Activated CD4-positive, alpha-beta T cell treated with anti-CD3 and anti-CD28 coated beads, Interleukin-2, amount 50 U/mL, for 24 hours (primary cell): ENCODE measurements around the gene PLPP6.
A peak's percentile ranks its signal among the peaks of the same experiment; 100 is the strongest.

ENCODE experiments used
- DNase-seq, 2 donors: peaks; one replicate each; pipeline ENCODE4 v3.0.0-alpha.2; 2020; ENCODE audit warnings: low read depth in 1 of 2, low spot score in 1 of 2

Gene PLPP6

GRCh38 chr9:4661611-4662010, 483 bp upstream of the PLPP6 start:
- no peak for DNase-seq

- no peak for DNase-seq
These were observed 1.1 kb downstream of the PLPP6 start for GRCh38 chr9:4662989-4663792.

DNA sequence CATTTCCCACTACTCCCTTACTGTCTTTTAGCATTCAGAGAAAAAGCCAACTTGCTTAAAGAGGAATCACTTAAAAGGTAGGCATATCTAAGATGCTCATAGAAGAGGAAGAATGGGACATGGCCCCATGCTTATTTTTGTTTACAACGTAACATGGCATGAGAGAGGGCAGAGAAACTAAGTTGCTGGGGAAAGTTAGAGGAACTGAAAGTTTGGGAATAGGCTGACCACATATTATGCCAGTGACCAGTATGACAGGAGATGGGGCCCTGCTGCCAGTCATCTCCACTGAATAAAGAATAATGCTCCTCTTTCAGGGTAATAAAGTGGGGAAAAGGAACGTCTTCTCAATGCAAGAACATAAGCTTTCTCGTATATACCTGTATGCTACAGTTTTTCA, 1.9 kb downstream of the PLPP6 start:
- no peak for DNase-seq

DNA sequence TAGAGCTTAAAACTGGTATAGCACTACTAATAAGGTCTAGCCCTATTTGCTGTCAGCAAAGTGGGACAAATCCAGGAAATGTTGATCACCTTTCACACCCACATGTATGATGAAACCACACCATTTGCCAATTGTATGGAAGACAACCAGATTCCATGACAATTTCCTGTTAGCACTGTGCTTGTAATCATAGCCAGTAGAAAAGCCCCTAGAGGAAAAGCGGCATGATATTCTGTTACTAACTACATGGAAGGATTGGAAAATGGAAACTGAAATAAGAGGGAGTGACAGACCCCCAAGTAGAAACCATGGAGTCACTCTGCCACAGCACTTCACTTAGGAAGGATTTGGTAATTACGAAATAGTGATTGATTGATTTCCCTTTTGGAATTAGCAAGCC, 3.3 kb downstream of the PLPP6 start:
- no peak for DNase-seq

- DNase-seq: no peak
These were observed 4.1 kb downstream of the PLPP6 start, which contains the start of gene SPATA6L for GRCh38 chr9:4666042-4666699. SPATA6L (minus strand) TSS chr9:4666480; CDS start chr9:4666250, 230 bp downstream.

DNA sequence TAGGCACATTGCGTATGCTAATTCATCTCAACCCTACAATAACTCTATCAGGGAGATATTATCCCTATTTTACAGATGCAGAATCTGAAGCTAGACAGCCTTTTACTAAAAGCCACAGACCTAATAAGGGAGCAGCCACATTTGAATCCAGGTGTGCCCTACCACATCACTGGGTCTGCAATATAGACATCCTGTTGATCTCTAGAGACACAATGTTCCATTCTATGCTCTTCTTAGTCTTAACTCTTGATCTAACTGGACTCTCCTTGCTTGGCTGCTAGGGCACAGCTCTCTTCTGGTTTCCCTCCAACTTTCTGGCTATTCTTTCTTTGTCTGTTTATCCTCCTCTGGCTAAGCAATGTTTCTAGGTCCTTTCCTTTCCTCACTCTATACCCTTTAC, 5.6 kb downstream of the PLPP6 start:
- no peak for DNase-seq

DNA sequence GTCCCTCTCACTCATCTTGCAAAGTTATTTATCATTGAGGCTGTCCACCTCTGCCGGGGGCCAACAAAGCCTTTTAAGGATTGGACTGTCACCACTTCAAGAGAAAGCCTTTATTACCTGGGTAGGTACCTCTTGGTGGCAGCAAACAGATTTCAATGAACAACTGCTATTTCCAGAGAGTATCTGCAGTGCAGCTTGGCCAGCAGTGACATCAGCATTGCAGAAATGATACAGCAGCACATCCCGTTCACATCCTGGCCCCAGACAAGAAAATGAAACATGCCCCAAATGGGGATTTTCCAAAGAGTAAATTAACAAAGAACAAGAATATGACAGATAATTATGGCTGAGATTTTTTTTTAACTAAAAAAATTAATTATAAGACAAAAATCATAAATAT, 6.5 kb downstream of the PLPP6 start:
- DNase-seq: no peak

DNA sequence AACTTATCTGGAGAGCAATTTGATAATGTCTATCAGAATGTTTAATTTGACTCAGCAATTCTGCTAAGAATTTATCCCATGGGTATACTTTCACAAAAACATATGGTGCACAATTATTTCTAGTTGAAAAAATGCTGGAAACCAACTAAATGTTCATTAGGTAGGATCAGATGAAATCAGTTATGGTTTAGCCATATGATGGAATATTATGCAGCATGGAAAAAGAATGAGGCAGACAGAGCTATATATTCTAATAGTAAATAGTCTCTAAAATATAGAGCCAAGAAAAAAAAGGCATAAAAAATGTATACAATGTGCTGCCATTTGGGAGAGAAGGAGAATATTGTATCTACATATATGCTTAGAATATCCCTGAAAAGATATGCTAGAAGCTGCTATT, 7.8 kb downstream of the PLPP6 start:
- no peak for DNase-seq

- DNase-seq: no peak
These were observed 8.5 kb downstream of the PLPP6 start for GRCh38 chr9:4670591-4670990.

GRCh38 chr9:4671737-4672136, 9.6 kb downstream of the PLPP6 start:
- DNase-seq: no peak

DNA sequence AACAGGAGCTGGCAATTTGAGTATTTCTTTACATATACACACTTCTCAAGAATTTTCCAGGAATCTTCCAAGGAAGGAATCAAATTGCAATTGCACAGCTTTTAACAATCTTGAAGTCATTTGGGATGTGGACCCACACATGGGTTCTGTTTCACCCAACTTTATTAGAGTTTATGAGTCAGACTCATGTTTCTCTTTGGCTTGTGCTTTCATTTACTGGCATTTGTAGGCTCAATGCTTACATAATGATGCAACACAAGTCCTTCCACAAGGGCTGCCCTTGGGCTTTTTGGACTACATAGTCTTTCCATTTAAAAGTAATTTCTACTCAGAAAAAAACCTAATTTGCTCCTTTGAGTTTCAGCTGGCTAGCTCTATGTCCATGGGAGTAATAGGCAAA, 12.7 kb downstream of the PLPP6 start:
- DNase-seq: no peak

GRCh38 chr9:4677392-4677791, 15.3 kb downstream of the PLPP6 start:
- DNase-seq: no peak

DNA sequence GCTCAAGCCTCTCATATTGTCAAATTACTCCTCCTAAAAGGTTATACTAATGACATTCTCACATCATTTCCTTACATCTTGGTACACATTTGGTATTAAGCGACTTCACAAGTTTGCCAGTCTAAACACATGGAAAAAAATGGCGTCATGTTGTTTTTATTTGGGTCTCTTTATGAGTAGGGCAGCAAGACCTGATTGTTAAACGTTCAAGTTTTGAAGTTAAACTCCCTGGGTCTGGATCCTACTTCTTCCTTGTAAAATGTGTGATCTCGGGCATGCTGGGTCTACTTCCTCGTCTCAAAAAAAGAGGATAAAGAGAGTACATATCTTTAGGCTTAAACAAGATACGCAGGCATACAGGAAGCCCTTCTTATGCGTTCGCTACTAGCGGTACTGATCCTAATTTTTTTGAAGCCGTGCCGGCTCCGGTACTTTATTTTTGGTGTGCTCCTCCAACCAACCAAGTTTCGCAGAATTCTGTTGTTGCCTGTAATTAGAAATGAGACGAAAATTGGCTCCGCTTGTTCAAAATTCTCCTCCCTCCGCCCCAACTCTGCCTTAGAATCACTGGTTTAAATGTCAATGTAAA, 16.7 kb downstream of the PLPP6 start:
- DNase-seq: no peak

DNA sequence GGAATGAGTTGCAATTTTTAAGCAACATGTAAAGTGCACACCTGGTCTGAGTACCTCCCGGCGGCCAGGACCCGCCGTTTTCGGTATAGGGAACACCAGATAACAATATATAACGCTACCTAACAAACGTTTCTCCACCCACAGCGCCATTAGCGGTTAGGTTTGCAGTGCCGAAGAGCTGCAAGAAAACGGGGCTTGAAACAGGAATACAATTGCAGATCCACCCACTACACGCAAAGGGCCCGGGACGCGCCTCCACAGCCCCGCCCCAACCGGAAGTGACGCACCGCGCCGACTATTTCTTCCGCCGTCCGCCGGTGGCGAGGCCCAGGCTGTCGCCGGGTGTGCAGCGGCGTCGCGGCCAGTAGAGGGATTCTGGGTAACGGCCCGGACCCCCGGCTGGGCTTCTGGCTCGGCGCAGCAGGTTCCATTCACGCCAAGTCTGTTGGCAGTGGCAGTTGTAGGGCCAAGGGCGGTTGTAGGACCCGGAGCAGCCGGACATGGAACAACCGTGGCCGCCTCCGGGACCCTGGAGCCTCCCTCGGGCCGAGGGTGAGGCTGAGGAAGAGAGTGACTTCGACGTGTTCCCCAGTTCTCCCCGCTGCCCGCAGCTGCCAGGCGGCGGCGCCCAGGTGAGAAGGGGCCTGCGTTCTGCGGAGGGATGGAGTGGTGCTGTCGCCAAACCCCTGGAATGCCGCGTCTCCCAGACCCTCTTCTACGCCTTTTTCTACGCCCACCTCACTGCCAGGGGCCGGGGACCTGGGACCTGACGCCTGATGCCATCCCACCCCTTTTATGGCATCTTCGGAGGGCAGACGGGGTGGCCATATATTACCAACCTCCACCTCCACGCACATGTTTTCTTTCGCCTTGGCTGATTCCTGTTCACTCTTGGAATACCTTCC, 17.4 kb downstream of the PLPP6 start, which contains the start of gene CDC37L1:
Gene CDC37L1, plus strand, starts transcription at position 302 of the 905 bp plus-strand sequence. Its CDS starts 199 bp downstream, at position 501.
- DNase-seq: peak; percentile 97 to 99

- no peak for DNase-seq
These were observed 18.1 kb downstream of the PLPP6 start for GRCh38 chr9:4680173-4680525.

DNA sequence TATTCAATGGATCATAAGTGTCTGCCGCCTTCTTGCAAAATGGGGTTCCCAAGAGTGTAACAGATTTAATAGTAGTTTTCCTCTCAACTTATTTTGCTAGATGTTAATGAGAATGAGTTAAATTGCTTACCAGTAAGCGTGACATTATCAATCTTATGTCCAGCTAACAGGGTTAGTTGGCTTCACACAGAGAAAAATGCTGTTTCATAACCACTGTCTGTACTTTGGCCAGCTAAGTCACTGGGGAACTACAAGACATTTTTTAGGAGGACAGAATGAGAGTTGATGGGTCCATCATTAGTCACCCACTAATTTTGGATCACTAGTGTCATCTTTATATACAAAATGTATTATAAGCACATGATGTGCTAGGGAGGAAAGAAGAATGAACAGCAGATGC, 18.7 kb downstream of the PLPP6 start:
- no peak for DNase-seq

DNA sequence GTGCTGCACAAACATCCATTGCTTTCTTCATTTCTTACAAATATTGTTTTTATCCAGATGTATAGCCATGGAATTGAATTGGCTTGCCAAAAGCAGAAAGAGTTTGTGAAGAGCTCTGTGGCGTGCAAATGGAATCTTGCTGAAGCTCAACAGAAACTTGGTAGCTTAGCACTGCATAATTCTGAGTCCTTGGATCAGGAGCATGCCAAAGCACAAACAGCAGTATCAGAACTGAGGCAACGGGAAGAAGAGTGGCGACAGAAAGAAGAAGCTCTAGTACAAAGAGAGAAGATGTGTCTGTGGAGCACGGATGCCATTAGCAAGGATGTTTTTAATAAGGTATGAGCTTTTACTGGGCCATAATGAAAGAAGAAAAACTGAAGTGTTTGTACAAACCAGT, 22.7 kb downstream of the PLPP6 start:
- DNase-seq: no peak

DNA sequence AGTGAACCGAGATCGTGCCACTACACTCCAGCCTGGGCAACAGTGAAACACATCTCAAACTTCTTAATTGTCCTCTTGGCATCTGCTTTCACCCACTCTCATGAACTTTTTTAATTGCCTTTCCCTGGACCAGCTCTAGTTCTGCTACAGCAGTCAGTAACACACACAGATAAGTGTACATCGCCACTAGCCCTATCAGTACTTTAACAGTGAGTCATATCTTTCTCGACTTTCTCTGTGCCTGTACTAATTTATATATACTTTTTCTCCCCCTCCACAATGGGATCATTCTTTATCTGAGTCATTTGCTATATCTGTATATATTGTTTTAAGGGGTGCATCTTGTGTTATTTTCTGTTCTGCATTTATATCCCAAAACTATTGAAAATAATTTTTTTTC, 24.0 kb downstream of the PLPP6 start:
- no peak for DNase-seq

DNA sequence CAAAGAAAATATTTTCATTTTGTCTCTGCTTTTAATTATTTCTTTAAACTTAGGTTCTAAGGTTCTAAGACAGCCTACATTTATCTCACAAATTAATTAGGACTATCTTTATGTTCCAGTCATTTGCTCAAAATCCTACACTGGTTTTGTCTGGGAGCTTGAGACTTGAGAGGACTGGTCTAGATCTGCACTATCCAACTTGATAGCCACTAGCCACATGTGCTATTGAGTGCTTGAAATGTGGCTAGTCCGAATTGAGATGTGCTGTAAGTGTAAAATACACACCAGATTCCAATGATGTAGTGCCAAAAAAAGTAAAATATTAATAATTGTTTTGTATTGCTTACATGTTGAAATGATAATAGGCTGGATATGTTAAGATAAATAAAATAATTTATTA, 24.5 kb downstream of the PLPP6 start:
- DNase-seq: no peak

- no peak for DNase-seq
These were observed 26.9 kb downstream of the PLPP6 start for GRCh38 chr9:4689021-4689420.

DNA sequence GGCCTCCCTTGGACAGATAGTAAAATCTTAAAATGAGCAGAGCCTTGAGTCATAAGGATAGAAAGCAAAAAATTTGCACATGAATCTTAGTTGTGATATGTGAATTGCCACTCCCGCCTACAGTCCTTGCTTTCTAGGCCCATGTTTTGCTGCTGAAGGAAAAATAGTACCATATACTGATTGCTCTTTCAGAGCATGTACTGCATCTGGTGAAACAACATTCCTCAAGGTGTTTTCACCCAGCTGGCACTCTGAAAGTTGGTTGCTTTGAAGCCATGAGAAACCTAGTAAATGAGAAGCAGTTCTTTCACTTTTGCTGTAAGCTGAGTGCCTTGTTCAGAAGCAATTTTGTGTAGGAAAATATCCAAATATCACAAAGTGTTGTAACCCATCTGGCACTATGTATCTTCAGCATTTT, 27.6 kb downstream of the PLPP6 start:
- peak in 1 of 2 donors; percentile 25 for DNase-seq
